GM12878 (cell line): ENCODE data around the gene GAREM1. TPM values are rescaled to one million over a fixed set of nuclear protein-coding genes. Genes with fewer than 3 reads are reported as not detected.

Experiments
- ATAC-seq: fragments of 200-7000 bp; cut with Tn5 transposase; 3 replicates; pipeline ENCODE4 v1.9.1; 2020; ENCODE audit warnings: mild to moderate bottlenecking, moderate library complexity
- BruUV-seq: library from RNA; stranded (reverse); fragments of 400-500 nt; replicated peaks from 2 replicates; lab custom pipeline; 2021; lab: Mats Ljungman, UMichigan
- CTCF ChIA-PET: fragments of 300-600 bp; sonication (Branson Sonifier 250); formaldehyde crosslinking; extraction: SDS; loops from one replicate; lab custom pipeline; 2021; ENCODE audit warnings: inconsistent platforms; lab: Yijun Ruan, JAX
- POLR2A ChIA-PET: fragments of 350-600 bp; formaldehyde crosslinking; extraction: SDS; loops from one replicate; lab custom pipeline; 2021; ENCODE audit warnings: inconsistent platforms; lab: Charles Lee
- RAD21 ChIA-PET: fragments of 300-600 bp; sonication (Branson Sonifier 250); formaldehyde crosslinking; loops from one replicate; lab custom pipeline; 2023; ENCODE audit warnings: antibody characterized with exemption; ENCODE audit not compliant: unreplicated experiment; lab: Charles Lee
- SMC1A ChIA-PET: fragments of 300-600 bp; sonication (Branson Sonifier 250); formaldehyde crosslinking; loops from one replicate; lab custom pipeline; 2023; ENCODE audit not compliant: unreplicated experiment, uncharacterized antibody; lab: Charles Lee
- DNase-seq: peaks from one replicate; pipeline ENCODE4 v3.0.0-alpha.2; 2011; ENCODE audit warnings: low read depth, low spot score
- FAIRE-seq: peaks from 3 replicates; lab custom pipeline; 2011; peaks lifted over from hg19 to GRCh38; lab: Jason Lieb, UNC
- H2AFZ ChIP-seq: 2 replicates; pipeline ENCODE4 v1.6.0; 2011; ENCODE audit warnings: low read depth, low read length, control low read depth; ENCODE audit not compliant: control insufficient read depth
- H3K27ac ChIP-seq: 2 replicates; pipeline ENCODE4 v1.5.1; 2011; ENCODE audit warnings: control low read depth; ENCODE audit not compliant: control insufficient read depth, insufficient read depth
- H3K27me3 ChIP-seq, 2 experiments: replicated peaks in 1 of 2; 2 replicates each; pipeline versions ENCODE4 v1.6.0 to v1.6.1; 2011; ENCODE audit warnings: low read length in 1 of 2; ENCODE audit not compliant: control insufficient read depth in 2 of 2, insufficient read depth in 2 of 2
- H3K36me3 ChIP-seq, 2 experiments: 2 replicates each; pipeline ENCODE4 v1.5.1; 2011; ENCODE audit warnings: low read length in 1 of 2; ENCODE audit not compliant: control insufficient read depth in 2 of 2, insufficient read depth in 2 of 2
- H3K4me1 ChIP-seq: 2 replicates; pipeline ENCODE4 v1.6.1; 2011; ENCODE audit warnings: mild to moderate bottlenecking, low read length, moderate library complexity, mixed read lengths; ENCODE audit not compliant: control insufficient read depth, insufficient read depth
- H3K4me2 ChIP-seq: 2 replicates; pipeline ENCODE4 v1.6.0; 2011; ENCODE audit warnings: control low read depth; ENCODE audit not compliant: control insufficient read depth, insufficient read depth
- H3K4me3 ChIP-seq: fragments of 200-600 bp; sonication (generic); 2 replicates; pipeline ENCODE4 v1.5.1; 2016
- H3K79me2 ChIP-seq: 2 replicates; pipeline ENCODE4 v1.6.0; 2011; ENCODE audit warnings: low read length; ENCODE audit not compliant: control insufficient read depth, insufficient read depth
- H3K9ac ChIP-seq: 2 replicates; pipeline ENCODE4 v1.8.0; 2011; ENCODE audit warnings: low read length, control low read depth, mixed read lengths; ENCODE audit not compliant: control insufficient read depth, insufficient read depth
- H3K9me3 ChIP-seq: replicated peaks from 3 replicates; pipeline ENCODE4 v1.5.1; 2011; ENCODE audit warnings: mild to moderate bottlenecking, low read length; ENCODE audit not compliant: control insufficient read depth, insufficient read depth
- H4K20me1 ChIP-seq: 2 replicates; pipeline ENCODE4 v1.6.0; 2011; ENCODE audit not compliant: control insufficient read depth, insufficient read depth
- E4F1 ChIP-seq: fragments of 450-650 bp; IDR thresholded peaks from 2 replicates; pipeline ENCODE4 v1.6.1; 2018; ENCODE audit warnings: borderline replicate concordance, mild to moderate bottlenecking; ENCODE audit not compliant: partially characterized antibody
- EED ChIP-seq: sonication (generic); IDR thresholded peaks from 2 replicates; pipeline ENCODE4 v1.6.1; 2016; ENCODE audit warnings: antibody characterized with exemption, low read depth
- GABPA ChIP-seq: IDR thresholded peaks from 2 replicates; pipeline ENCODE4 v1.6.1; 2014; ENCODE audit warnings: antibody characterized with exemption, low read depth, mild to moderate bottlenecking, inconsistent platforms
- IRF3 ChIP-seq: fragments of 450-650 bp; IDR thresholded peaks from 2 replicates; pipeline ENCODE4 v1.6.1; 2014; ENCODE audit warnings: mild to moderate bottlenecking
- KAT2A ChIP-seq: conservative IDR thresholded peaks from 2 replicates; pipeline ENCODE4 v1.6.1; 2011; ENCODE audit warnings: low read depth, low read length; ENCODE audit not compliant: control insufficient read depth
- MTA3 ChIP-seq: IDR thresholded peaks from 2 replicates; pipeline ENCODE4 v1.6.1; 2012; ENCODE audit warnings: low read length, inconsistent platforms, borderline replicate concordance
- NFYA ChIP-seq: IDR thresholded peaks from 2 replicates; pipeline ENCODE4 v1.6.1; 2011; ENCODE audit warnings: low read depth, mild to moderate bottlenecking, low read length, improper control_type of control experiment, borderline replicate concordance
- RELA ChIP-seq: fragments of 450-650 bp; IDR thresholded peaks from 2 replicates; pipeline ENCODE4 v1.8.0; 2014; ENCODE audit warnings: borderline replicate concordance; ENCODE audit not compliant: partially characterized antibody
- RFX5 ChIP-seq: IDR thresholded peaks from 2 replicates; pipeline ENCODE4 v1.6.1; 2011; ENCODE audit warnings: low read depth, low read length, improper control_type of control experiment
- TARDBP ChIP-seq: IDR thresholded peaks from 2 replicates; pipeline ENCODE4 v1.6.1; 2016; ENCODE audit warnings: borderline replicate concordance
- ZNF622 ChIP-seq: fragments of 450-650 bp; IDR thresholded peaks from 2 replicates; pipeline ENCODE4 v1.6.1; 2017; ENCODE audit warnings: mild to moderate bottlenecking, inconsistent platforms
- ZZZ3 ChIP-seq: IDR thresholded peaks from 2 replicates; pipeline ENCODE4 v1.6.1; 2011; ENCODE audit warnings: low read depth; ENCODE audit not compliant: control insufficient read depth, insufficient read length
- WGBS: methylation state at CpG from one replicate; pipeline ENCODE4 v1.1.6; 2016; ENCODE audit warnings: low lambda C conversion rate; ENCODE audit not compliant: insufficient replicate concordance, insufficient coverage; ENCODE audit errors: missing lambda C conversion rate; 5-methylcytosine and 5-hydroxymethylcytosine counted together
- in situ Hi-C: fragments of 300-500 bp; cut with MboI; formaldehyde crosslinking; loops from 9 replicates; pipeline ENCODE4 v1.14.3; 2018; ENCODE audit warnings: mixed read lengths
- intact Hi-C: fragments of 100-400 bp; cut with micrococcal nuclease; formaldehyde crosslinking; loops from one replicate; pipeline ENCODE4 v1.14.2; 2022; ENCODE audit not compliant: unreplicated experiment
- polyA plus RNA-seq, 11 experiments: library from polyadenylated mRNA; depleted of rRNA in 4 of 11; unstranded in 6 of 11; stranded (reverse) in 5 of 11; fragments of >200 nt; fragmentation: Nextera tagmentation in 4 of 11; fragmentation: Illumina TruSeq in 1 of 11; extraction: Ambion mirVana in 4 of 11; extraction: Trizol in 1 of 11; gene quantifications; 1 replicate in 1 of 11; 2 replicates in 10 of 11; pipeline versions ENCODE4 v1.2.1 to v1.2.3, GENCODE V29; 2011 to 2016; ENCODE audit warnings: inconsistent platforms in 2 of 11, missing spikeins in 2 of 11, low read depth in 1 of 11
- total RNA-seq, 4 experiments: library from RNA; depleted of rRNA in 3 of 4; stranded (reverse); fragments of >200 nt in 3 of 4; fragmentation: Illumina TruSeq in 1 of 4; extraction: Trizol in 1 of 4; gene quantifications; 2 replicates each; pipeline versions ENCODE4 v1.2.1 to v1.2.3, GENCODE V29; 2013 to 2021

GAREM1 gene
- total and polyA plus RNA-seq, 10 of the 15 experiments (the other 5 are each of a cell fraction or from before 2014, with no cell fraction given) = 0.05 to 0.29 (median 0.05) TPM; not detected in 7

- H3K79me2 ChIP-seq = no peaks in the 10 kb centered on the region
- ChIA-PET POLR2A (no interaction called here), RAD21 (no interaction called here), CTCF (no interaction called here), SMC1A (no interaction called here)
- WGBS = 60% methylated on average over 4 of the region's 4 CpGs
- intact Hi-C loops (no loop called here), in situ Hi-C loops (no loop called here)
- H3K4me2 ChIP-seq = no peak overlapping the region
- ATAC-seq (no peak), DNase-seq (no peak), FAIRE-seq (no peak)
- H3K4me3 ChIP-seq = no peak overlapping the region
- no peak overlapping the region for H3K27ac ChIP-seq
- H2AFZ ChIP-seq = no peak overlapping the region
- no peaks in the 10 kb centered on the region for H4K20me1 ChIP-seq
- H3K27me3 ChIP-seq = no peaks in the 10 kb centered on the region
- TF ChIP-seq IRF3 = no peak
- no peaks in the 10 kb centered on the region for H3K4me1 ChIP-seq
- H3K9me3 ChIP-seq = no peaks in the 10 kb centered on the region
- no peak overlapping the region for H3K9ac ChIP-seq
- no peaks in the 10 kb centered on the region for H3K36me3 ChIP-seq
- no TSS peak for BruUV-seq
Measured at GRCh38 chr18:32401621-32402020, 69.1 kb downstream of the GAREM1 start.

DNA sequence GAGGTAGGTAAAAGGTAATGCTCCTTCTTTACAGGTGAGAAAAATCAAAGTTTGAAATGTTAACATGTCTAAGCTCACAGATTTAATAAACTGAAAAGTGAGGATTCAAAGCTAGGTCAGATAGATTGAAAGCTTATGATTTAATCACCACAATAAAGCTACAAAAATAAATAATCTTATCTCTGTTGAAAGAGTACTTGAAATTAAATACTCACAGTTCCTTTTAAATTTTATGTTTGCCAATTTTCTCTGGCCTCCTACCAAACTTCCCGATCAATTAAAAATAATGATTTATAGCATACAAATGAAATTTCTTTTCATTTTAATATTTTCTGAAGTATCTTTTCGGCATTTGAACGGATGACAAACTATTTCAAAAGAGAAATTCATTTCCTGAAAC, 77.3 kb downstream of the GAREM1 start:
- Histone ChIP-seq H4K20me1 (no peaks in the 10 kb centered on the region), H3K4me1 (no peaks in the 10 kb centered on the region), H3K36me3 (no peaks in the 10 kb centered on the region), H3K27ac (no peak overlapping the region), H3K9ac (no peak overlapping the region), H3K27me3 (no peaks in the 10 kb centered on the region), H3K4me3 (no peak overlapping the region), H3K9me3 (no peaks in the 10 kb centered on the region), H3K4me2 (no peak overlapping the region), H2AFZ (no peak overlapping the region), H3K79me2 (no peaks in the 10 kb centered on the region)
- in situ Hi-C loops (no loop called here), intact Hi-C loops (no loop called here)
- SMC1A ChIA-PET = no interaction called here
- no TSS peak for BruUV-seq
- no peak for FAIRE-seq
- RAD21 ChIA-PET = no interaction called here
- CTCF ChIA-PET = interaction anchor here (0.9 to 1.1 kb wide), 2 partner anchors 11 to 19 kb away, joined by 3 read pairs; no protein-coding TSS in a partner anchor
- DNase-seq = no peak
- POLR2A ChIA-PET = no interaction called here
- ATAC-seq = no peak
- 27% methylated on average over 3 of the region's 3 CpGs for WGBS
- TF ChIP-seq RFX5 = no peak
- TF ChIP-seq TARDBP = no peak
- no peak for TF ChIP-seq E4F1
- no peak for TF ChIP-seq EED
- no peak for TF ChIP-seq ZNF622
- TF ChIP-seq MTA3 = no peak
- no peak for TF ChIP-seq KAT2A
- no peak for TF ChIP-seq ZZZ3
- TF ChIP-seq NFYA = no peak
- TF ChIP-seq GABPA = no peak
- TF ChIP-seq RELA = no peak
